ENCODE results near the gene PAWR.
"Not testable (repeated sequence)": the region's sequence is repeated elsewhere in the genome, so short reads cannot be mapped to it uniquely, and the experiment has no call there.

The PAWR gene

GRCh38 chr12:79645235-79645630 lies 45.5 kb downstream of the PAWR start:
- DNase-seq, result no peak

- no peak for DNase-seq
These were observed 46.2 kb downstream of the PAWR start for GRCh38 chr12:79644274-79645234.

GRCh38 chr12:79643821-79644220 lies 46.9 kb downstream of the PAWR start:
- DNase-seq, result no peak

- no peak for DNase-seq
These were observed 52.3 kb downstream of the PAWR start for GRCh38 chr12:79638490-79638889.

- DNase-seq, result no peak
These were observed 53.7 kb downstream of the PAWR start for GRCh38 chr12:79637093-79637492.

GRCh38 chr12:79635676-79636075 lies 55.1 kb downstream of the PAWR start:
- DNase-seq, result no peak

GRCh38 chr12:79634957-79635471 lies 55.8 kb downstream of the PAWR start:
- DNase-seq, result no peak

GRCh38 chr12:79629561-79629960 lies 61.2 kb downstream of the PAWR start:
- no peak for DNase-seq

GRCh38 chr12:79626735-79627134 lies 64.0 kb downstream of the PAWR start:
- not testable (repeated sequence) for DNase-seq

GRCh38 chr12:79624378-79624777 lies 66.4 kb downstream of the PAWR start:
- DNase-seq, result no peak

GRCh38 chr12:79619872-79620562 lies 70.7 kb downstream of the PAWR start:
- DNase-seq, result no peak

GRCh38 chr12:79618848-79619404 lies 71.8 kb downstream of the PAWR start:
- no peak for DNase-seq

GRCh38 chr12:79617696-79618095 lies 73.1 kb downstream of the PAWR start:
- no peak for DNase-seq

GRCh38 chr12:79615596-79616560 lies 74.9 kb downstream of the PAWR start:
- DNase-seq, result no peak

- DNase-seq, result no peak
These were observed 76.0 kb downstream of the PAWR start for GRCh38 chr12:79614730-79615129.

- DNase-seq, result no peak
These were observed 88.9 kb downstream of the PAWR start for GRCh38 chr12:79601908-79602307.

GRCh38 chr12:79597910-79598309 lies 92.9 kb downstream of the PAWR start:
- no peak for DNase-seq

- DNase-seq, result no peak
These were observed 93.9 kb downstream of the PAWR start for GRCh38 chr12:79596719-79597350.

- no peak for DNase-seq
These were observed 95.5 kb downstream of the PAWR start for GRCh38 chr12:79595273-79595672.

GRCh38 chr12:79592865-79593264 lies 97.9 kb downstream of the PAWR start:
- DNase-seq, result no peak

- DNase-seq, result no peak
These were observed 98.8 kb downstream of the PAWR start for GRCh38 chr12:79591988-79592387.

- no peak for DNase-seq
These were observed 100.0 kb downstream of the PAWR start for GRCh38 chr12:79590751-79591150.
